Measurements from ENCODE around the gene GAS2L3.
"Not testable (repeated sequence)": the region's sequence is repeated elsewhere in the genome, so short reads cannot be mapped to it uniquely, and the experiment has no call there.

Gene GAS2L3

DNA sequence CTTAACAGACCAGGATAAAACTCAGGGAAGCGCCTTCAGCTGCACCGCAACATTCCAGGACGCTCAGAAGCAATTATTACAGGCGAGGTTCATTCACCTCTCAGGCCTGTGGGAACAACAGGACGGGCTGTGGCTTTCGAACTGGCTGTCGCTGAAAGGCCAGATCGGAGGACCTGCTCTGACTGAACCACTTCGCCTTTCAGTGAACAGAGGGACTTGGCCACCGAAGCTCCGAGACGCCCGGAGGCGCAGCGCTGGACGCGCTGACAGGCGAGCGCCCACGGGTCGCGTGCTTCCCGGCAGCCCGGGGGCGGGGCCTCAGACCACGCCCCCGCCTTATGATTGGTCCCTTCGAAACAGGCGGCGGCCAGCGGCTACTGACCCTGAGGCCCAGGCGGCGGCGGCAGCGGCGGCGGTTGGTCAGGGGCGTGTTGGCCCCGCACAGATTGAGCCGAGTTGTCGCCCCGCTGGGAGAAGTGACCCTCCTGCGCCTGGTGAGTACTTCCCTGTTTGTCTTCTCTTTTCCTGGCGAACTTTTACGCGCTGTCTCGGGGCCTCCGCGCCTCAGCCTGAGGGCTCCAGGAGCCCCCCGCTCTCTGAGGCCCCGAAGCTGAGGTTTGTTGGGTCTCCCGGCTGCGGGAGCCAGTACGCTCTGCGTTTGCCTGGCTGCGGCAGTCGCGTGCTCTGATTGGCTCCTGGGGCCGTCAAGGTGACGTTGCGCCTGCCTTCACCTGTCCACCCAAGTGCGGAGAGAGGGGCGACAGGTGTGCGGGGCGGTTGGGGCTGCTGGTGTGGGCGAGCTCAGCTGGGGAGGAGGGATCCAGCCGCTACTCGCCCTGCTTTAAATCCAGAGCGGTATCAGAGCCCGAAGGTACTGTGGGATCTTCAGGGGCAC lies at the start of gene GAS2L3:
Gene GAS2L3 (plus strand): TSS at position 393 of the 895 bp plus-strand sequence. CDS start 21,221 bp downstream, outside the sequence.
- DNase-seq = peak; percentile 55 to 71

DNA sequence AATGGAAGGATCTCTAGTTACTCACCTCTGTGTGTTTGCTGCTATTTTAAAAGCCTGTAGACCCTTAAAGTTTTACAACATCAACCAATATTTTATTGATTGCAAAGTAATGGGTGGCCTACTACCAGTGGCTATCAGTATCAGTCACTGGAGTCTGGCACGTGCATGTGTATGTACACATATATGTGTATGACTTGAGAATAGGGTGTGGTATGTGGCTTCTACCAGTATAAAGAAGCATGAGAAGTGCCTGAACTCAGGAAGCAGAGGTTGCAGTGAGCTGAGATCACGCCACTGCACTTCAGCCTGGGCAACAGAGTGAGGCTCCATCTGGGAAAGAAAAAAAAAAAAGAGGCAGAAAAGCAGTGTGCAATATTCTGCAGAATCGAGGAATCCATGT lies 45.5 kb upstream of the GAS2L3 start:
- DNase-seq = no peak

GRCh38 chr12:100528471-100529127 lies 44.9 kb upstream of the GAS2L3 start:
- no peak for DNase-seq

- no peak for DNase-seq
These were observed 43.6 kb upstream of the GAS2L3 start for GRCh38 chr12:100529756-100530350.

GRCh38 chr12:100533376-100533775 lies 40.1 kb upstream of the GAS2L3 start:
- no peak for DNase-seq

GRCh38 chr12:100534625-100535227 lies 38.8 kb upstream of the GAS2L3 start:
- DNase-seq = no peak

GRCh38 chr12:100539202-100539601 lies 34.3 kb upstream of the GAS2L3 start:
- DNase-seq = peak; percentile 12 to 19

GRCh38 chr12:100544165-100544564 lies 29.3 kb upstream of the GAS2L3 start:
- no peak for DNase-seq

DNA sequence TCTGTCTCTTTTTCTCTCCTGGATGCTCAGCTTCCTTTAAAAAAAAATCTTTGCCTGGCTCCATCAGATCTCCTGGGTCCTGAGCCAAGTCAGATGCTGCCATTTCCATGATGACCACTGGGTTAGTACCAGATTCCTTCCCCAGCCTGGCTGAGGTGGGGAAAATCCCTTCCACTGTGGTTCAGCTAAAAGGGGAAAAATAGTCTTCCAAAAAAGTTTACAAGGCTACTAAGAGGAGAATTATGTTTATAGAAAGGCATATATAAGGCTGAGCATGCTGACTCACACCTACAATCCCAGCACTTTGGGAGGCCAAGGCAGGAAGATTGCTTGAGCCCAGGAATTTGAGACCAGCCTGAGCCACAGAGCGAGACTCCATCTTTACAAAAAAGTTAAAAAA lies 28.4 kb upstream of the GAS2L3 start:
- no peak for DNase-seq

- DNase-seq = no peak
These were observed 19.5 kb upstream of the GAS2L3 start for GRCh38 chr12:100553936-100554335.

DNA sequence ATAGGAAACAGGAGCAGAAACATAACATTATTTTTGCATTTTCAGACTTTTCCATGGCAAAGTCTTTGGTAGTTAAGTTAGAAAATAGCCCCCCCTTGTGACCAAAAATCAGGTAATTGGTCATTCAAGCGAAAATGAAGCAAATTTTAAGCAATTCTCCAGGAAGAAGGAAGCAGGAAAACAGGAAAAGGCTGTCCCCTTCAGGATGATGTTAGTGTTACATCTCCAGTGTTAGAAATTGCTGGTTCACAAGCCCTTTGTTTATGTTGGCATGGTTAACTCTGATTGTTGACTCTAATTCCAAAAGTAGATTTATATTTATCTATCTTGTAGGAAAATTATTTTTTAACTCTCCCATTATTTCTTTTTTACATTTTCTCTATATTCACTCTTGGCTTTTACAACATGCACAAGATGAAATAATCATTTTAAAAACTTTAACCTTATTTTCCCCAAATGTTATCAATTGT lies 18.8 kb upstream of the GAS2L3 start:
- no peak for DNase-seq

DNA sequence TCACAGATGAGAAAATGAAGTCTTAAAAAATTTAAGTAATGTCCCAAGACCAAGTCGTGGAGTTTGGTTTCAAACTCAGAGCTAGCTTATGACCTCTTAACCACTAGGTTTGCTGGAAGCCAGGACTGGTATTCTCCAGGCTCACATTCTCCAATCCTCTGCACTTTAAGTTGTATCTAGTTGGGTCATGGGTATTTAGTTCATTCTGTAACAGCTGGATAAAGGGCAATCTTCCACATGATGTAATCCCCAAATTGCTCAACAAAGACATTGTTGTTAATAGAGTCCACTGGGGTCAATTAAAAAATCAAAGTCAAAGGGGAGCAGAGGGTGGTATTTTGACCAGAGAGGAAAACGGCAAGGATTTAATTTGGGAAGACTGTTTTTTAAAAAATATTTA lies 17.8 kb upstream of the GAS2L3 start:
- DNase-seq = no peak

DNA sequence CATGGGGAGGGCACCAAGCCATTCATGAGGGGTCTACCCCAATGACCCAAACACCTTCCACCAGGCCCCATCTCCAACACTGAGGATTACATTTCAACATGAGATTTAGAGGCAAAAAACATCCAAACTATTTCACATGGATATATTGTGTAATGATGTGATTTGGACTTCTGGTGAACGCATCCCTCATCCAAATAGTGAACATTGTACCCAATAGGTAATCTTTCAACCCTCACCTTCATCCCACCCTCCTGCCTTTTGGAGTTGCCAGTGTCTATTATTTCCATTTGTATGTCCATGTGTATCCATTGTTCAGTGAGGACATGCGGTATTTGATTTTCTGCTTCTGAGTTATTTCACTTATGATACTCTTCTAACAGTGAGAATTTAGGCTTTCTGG lies 16.1 kb upstream of the GAS2L3 start:
- DNase-seq = no peak

DNA sequence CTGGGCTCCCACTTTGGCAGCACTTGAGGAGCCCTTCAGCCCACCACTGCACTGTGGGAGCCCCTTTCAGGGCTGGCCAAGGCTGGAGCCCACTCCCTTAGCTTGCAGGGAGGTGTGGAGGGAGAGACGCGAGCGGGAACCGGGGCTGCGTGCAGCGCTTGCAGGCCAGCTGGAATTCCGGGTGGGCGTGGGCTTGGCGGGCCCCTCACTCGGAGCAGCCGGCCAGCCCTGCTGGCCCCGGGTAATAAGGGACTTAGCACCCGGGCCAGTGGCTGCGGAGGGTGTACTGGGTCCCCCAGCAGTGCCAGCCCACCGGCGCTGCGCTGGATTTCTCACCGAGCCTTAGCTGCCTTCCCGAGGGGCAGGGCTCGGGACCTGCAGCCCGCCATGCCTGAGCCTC lies 14.2 kb upstream of the GAS2L3 start:
- DNase-seq = not testable (repeated sequence)

DNA sequence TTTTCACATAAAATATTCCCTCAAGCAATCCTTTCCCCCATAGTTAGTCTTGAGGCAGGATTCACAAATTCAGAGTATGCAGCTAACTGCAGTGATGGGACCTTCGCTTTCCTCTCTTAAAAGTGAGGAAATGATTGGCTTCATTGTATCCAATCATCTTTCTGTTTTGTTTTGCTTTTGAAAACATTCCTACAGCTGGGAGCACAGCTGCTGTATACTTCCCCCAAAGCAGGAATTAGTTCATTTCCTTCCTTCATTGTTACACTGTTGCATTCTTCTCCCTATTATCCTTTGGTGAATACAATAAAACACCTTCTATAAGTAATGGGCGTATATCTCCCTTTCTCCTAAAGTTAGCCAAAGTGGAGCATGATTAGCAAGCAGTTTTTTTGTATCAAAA lies 9.4 kb upstream of the GAS2L3 start:
- DNase-seq = no peak

GRCh38 chr12:100564905-100565467 lies 8.5 kb upstream of the GAS2L3 start:
- DNase-seq = no peak

- no peak for DNase-seq
These were observed 7.4 kb upstream of the GAS2L3 start for GRCh38 chr12:100565987-100566545.

DNA sequence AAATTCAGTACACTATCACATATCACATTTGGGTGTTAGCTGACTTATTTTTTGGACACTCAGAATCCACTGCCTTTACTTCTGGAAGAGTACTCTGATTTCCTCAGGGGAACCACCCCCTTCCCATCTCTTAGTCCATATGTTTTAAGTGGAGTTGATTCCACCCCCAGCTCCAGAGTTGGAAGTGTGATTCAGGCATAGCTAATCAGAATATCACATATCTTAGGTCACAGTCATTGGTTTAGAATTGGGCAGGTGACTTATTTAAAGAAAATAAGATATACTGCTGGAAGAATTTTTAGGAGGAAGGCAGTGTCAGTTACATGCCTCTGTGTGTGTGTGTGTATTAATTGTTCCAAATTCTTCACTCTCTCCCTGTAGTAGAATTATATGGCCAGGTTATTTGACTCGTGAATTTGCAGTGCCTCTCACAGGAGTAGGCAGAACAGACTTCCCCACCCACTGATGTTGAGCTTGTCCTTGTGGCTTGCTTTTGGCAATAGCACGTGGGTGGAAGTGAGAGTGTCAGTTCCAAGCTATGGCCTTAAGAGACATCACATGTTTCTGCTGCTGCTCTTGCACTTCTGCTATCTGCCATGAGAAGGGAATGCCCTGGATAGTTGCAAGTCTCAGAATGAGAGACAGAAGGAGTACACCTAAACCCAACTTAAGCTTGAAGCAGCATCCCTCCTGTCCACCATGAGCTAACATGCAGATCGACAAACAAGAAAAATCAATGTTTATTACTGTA lies 6.4 kb upstream of the GAS2L3 start:
- DNase-seq = no peak

DNA sequence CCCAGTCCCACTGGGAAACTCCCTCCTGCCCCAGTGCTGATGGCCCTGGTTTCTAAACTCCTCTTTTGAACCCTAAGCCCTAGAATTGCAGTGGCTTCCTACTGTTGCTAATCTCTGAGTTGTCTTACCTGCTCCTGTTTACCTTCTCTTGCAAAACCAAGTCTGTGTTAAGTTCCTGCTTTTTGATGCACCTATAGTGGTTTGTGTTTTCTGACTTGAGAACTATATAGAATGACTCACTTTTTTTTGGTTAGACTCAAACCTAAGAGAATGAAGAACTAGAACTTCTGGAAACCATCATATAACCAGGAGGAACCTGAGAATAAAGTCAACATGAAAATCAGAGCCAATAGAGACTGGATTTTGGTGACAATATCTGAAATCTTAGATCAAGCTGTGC lies 5.5 kb upstream of the GAS2L3 start:
- DNase-seq = no peak

GRCh38 chr12:100572184-100572583 lies 1.3 kb upstream of the GAS2L3 start:
- no peak for DNase-seq

GRCh38 chr12:100574187-100575074 lies 947 bp downstream of the GAS2L3 start:
- no peak for DNase-seq

All from stimulated activated CD4-positive, alpha-beta T cell treated with anti-CD3 and anti-CD28 coated beads, Interleukin-2, amount 100 ng/mL, for 24 hours (primary cell).